ENCODE results near the gene FURIN.
"Not testable (repeated sequence)": the region's sequence is repeated elsewhere in the genome, so short reads cannot be mapped to it uniquely, and the experiment has no call there.

Gene FURIN

DNA sequence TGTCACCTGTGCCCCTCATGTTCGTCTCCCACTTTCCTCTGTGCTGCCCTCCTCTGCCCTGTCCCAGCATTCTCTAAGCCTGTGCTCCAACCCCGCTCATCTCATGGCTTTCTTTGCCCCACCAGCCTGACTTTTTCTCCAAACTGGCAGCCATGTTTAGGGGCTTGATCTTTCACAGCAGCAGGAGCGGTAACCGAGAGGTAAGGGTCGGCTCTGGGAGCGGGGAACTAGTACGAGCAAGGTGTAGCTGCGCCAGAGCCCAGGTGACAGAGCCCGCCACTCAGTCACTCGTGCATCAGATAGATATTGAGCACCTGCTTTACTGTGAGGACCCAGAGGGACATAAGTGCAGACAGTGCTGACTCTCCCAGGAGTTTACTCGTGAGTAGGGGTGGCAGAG, 48.1 kb downstream of the FURIN start:
- DNase-seq (ENCODE audit: low read depth) = no peak

DNA sequence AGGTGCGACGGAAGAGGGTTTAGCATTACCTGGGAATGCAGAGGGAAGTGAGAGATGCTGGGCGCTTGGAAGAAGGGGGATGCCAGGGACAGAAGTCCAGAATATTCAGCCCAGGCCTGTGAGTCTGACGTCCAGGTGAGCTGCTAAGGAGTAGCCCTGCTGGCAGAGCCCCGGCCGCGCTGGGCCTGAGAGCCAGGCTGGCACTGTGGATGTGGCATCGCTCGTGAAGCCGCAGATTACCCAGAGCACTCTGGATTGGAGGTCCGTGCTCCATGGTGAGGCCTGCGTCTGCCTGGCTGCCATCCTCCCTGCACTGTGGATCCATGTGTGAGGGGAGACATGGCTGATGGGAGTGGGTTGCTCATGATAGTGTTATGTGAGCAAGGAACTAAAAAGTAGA, 49.2 kb downstream of the FURIN start:
- DNase-seq (ENCODE audit: low read depth) = no peak

DNA sequence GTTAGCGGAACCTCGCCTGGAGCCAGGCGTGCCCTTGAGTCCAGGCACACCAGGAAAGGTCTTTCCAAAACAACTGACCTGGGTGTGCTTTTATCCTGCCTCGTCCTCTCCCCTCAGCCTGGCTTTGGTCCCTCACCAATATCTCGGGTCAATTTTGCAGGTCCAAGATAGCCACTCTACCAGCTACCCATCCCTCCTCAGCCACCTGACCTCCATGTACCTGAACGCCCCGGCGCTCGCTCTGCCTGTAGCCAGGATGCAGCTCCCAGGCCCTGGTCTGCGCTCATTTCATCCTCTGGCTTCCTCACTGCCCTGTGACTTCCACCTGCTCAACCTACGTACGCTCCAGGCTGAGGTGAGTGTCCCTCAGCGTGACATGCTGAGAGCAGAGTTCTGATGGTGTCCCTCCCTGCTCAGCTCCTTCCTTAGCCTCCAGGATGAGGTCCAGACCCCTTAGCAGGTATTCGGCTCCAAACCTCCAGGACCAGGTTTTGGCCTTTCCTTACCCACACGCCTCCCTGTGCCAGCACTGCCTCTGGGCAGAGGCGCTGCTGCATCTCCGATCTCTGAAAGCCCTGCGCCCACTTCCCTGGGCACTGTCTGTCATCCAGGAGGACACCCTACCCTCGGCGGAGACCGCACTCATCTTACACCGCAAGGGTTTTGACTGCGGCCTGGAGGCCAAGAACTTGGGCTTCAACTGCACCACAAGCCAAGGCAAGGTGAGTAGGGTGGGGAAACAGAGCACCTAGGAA, 49.8 kb downstream of the FURIN start:
- DNase-seq (ENCODE audit: low read depth) = no peak

DNA sequence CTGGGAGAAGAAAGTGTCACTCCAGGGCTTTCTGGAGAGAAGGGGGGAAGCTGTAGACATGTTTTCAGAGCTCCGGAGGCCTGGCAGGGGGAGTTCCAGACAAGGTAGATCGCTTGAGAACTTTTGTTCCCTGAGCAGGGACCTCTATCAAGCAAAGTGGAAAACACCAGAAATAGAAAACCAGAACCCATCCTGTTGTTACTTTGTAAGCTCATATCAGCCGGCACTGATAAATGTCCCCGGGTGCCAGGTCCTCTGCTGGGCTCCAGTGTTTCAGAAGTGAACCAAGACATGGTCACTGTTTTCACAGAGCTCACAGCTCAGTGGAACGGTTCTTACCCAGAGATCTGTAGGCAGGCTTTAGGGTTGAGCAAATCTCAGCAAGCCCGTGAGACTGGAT, 50.4 kb downstream of the FURIN start:
- DNase-seq (ENCODE audit: low read depth) = no peak

DNA sequence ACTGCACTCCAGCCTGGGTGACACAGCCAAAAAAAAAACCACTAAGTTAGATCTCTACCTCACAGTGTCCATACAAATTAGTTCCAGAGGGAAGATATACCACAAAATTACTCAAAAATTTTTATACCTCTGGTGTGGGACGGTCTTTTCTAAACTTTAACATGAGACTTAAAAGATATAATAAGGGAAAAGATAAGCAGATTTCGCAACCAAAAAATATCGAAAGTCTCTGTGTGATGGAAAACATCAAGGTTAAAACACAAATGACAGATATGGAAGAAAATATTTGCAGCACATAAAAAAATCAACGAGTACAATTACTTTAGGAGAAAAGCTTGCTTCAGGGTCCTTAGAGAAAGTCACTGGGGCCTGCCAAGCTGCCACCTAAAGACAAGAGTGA, 53.5 kb downstream of the FURIN start:
- no peak for DNase-seq (ENCODE audit: low read depth)

DNA sequence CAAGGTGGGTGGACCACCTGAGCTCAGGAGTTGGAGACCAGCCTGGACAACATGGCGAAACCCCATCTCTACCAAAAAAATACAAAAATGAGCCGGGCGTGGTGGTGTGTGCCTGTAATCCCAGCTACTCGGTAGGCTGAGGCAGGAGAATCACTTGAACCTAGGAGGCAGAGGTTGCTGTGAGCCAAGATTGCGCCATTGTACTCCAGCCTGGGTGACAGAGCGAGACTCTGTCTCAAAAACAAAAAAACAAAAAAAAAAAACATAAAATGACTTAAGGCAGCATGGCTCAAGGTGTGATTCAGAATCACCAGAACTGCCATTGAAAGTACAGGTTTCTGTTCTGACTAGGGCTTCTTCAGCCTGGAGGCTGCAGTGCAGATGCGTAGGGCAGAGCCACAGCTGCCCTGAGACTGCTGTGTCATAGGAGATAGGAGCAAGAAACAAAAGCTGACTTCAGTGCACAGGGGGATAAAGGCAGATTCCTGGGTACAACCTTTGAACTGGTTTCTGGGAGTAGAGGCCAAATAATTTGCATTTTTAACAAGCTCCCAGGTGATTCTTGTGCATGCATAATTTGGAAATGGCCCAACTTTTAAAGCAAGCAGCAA, 54.4 kb downstream of the FURIN start:
- DNase-seq (ENCODE audit: low read depth) = not testable (repeated sequence)

DNA sequence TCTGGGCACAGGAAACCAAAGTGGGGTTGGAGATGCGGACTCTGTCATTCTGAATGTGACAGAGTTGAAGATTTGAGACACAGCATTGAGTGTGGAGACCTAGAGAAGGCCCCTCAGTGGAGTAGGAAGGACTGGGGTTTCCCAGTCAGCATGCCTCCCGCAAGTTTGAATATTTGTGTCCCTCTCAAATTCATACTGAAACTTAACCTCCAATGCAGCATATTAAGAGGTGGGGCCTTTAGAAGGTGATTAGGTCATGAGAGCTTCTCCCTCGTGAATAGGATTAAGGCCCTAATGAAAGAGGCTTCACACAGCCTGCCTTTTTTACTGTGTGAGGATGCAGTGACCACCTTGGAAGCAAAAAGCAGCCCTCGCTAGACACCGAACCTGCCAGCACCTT, 56.0 kb downstream of the FURIN start:
- DNase-seq (ENCODE audit: low read depth) = no peak

DNA sequence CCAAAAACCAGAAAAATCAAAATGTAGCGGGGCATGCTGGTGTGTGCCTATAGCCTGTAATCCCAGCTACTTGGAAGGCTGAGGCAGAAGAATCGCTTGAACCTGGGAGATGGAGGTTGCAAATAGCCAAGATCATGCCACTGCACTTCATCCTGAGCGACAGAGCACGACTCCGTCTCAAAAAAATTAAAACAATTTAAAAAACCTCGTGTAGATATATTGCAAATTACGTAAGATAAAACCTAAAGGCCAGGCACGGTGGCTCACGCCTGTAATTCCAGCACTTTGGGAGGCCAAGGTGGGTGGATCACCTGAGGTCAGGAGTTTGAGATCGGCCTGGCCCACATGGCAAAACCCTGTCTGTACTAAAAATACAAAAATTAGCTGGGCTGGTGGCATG, 58.4 kb downstream of the FURIN start:
- DNase-seq (ENCODE audit: low read depth) = not testable (repeated sequence)

DNA sequence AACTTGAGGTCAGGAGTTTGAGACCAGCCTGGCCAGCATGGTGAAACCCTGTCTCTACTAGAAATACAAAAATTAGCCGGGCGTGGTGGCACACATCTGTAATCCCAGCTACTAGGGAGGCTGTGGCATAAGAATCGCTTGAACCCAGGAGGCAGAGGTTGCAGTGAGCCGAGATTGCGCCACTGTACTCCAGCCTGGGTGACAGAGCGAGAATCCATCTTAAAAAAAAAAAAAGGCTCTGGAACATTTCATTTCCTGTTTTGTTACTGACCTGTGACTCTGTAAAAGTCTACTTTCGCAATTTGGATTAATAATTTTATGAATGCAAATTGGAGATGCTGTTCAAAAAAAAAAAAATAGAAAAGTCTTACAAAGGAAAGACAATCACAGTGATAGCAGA, 59.7 kb downstream of the FURIN start:
- DNase-seq (ENCODE audit: low read depth) = not testable (repeated sequence)

DNA sequence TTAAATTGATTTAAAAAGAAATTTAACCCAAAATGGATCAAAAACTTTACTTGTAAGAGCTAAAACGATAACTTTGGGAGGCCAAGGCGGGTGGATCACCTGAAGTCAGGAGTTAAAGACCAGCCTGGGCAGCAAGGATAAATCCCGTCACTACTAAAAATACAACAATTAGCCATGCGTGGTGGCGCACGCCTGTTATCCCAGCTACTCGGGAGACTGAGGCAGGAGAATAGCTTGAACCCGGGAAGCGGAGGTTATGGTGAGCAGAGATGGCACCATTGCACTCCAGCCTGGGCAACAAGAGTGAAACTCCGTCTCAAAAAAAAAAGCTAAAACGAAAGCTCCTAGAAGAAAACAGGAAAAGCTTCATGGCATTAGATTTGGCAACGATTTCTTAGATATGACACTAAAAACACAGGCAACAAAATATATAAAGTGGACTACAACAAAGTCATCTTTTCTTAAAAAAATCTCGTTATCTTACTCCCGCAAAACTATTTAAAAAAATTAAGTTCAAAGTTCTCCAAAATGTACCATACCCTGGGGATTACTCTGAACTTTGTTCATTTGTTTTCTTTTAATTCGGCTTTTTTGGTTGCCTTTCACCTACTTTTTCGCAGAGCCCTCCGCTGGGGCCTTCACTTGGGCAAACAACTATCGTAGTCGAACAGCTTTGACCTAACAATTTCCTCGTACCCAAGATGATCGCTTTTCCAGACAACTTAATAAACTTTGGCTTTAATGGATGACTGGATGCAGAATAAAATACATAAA, 61.0 kb downstream of the FURIN start:
- no peak for DNase-seq (ENCODE audit: low read depth)

DNA sequence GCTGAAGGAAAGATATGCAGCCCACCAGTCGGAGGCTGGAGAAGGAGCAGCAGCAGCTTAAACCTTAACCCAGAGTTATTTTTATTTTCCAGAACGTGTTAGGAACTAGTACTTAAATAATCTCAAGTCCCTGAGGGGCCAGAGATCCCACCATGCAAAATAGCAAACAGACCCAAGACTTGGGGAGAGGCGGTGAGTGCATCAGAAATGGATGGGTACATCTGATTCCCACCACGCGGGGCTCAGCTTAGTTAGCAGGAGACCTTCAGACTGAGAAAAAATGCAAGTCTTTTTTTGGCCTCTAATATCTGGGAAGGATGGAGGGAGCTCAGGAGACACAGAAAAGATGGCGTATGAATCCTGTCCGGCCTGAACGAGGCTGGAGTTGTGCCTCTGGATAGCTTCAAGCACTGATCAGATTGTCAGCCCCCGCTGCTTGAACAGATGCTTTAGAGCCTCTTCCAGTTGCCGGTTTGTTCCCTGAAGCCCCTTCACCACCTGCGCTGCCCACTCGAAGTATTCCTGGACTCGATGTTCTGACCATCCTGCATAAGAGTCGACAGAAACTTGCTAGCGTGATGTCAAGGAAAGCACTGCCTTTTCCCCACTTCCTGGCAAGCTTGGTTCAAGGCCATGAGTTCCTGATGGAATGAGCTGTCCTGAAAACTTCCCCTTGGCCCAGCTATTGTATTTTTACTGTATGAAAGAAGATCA, 62.6 kb downstream of the FURIN start:
- DNase-seq (ENCODE audit: low read depth) = no peak

DNA sequence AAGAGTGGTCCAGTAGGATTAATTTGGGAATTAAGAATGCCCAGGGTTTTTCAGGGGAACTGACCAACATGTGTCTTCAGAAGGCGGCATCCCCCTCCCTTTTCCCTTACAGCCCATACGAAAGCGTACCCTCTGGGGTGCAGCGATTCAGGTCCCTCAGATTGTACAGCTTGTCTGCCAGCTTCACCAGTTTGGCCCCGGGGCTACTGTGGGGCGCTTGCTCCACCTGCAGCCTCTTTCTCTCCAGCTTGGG, 63.1 kb downstream of the FURIN start:
- DNase-seq (ENCODE audit: low read depth) = no peak

DNA sequence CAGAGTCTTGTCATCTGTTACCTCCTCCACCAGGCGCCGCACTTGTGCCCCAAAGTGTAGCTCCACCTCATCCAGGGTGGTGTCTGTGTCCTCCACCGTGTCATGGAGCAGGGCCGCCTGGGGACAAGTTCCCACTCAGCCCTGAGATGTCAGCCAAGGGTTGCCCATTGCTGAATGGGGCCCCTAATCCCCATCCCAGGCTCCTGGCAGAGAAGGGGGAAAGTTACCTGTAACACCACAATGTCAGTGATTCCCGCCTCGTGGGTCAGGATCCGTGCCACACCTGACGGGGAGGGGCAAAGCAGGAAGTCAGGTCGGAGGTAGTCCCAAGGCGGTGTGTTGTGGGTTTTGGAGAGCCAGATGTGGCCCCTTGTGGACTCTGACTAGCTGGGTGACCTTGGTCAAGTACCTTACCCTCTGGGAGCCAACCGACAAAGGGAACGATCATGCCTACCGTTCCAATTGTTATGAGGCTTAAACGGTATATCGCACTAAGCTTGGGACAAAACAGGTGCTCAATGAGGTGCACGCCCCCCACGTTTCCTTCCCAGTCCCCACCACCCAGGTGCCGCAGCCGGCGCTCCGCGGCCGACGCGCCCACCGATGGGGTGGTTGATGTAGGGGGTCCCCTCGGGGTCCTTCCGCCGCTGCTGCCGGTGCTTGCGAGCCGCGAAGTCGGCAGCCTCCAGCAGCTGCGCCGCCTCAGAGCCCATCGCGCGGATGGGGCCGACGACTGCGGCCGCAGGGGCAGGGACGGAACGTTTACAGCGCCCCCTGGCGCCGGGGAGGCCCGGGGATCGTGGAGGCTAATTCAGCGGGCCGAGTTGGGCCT, 63.7 kb downstream of the FURIN start, which contains the start of gene HDDC3:
HDDC3 (minus strand) TSS at position 722 of the 832 bp plus-strand sequence; CDS start at position 713, 9 bp downstream.
- DNase-seq (ENCODE audit: low read depth) = no peak

DNA sequence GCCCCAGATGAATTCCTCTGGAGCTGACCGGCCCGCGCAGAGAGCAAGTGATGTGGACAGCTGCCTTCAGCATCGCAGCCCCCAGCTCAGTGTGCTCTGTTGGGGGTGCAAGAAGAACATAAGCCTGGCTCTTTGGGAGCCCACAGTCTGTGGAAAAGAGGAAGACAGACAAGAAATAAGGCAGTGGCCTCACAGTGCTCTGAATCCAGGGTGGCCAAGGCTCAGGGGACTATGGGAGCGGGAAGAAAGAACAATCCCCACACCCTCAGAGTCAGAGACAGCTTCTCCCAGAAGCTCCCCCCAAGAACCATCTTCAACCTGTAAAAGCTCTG, 64.2 kb downstream of the FURIN start:
- no peak for DNase-seq (ENCODE audit: low read depth)

Data from HS-5 (cell line).